AG20443 (cell line): ENCODE measurements around the gene ARMC10.
"Not testable (repeated sequence)": the region's sequence is repeated elsewhere in the genome, so short reads cannot be mapped to it uniquely, and the experiment has no call there.

Source experiments
- DNase-seq: peaks from one replicate; pipeline ENCODE4 v3.0.0; 2012; ENCODE audit warnings: low spot score, mixed read lengths

Gene ARMC10

DNA sequence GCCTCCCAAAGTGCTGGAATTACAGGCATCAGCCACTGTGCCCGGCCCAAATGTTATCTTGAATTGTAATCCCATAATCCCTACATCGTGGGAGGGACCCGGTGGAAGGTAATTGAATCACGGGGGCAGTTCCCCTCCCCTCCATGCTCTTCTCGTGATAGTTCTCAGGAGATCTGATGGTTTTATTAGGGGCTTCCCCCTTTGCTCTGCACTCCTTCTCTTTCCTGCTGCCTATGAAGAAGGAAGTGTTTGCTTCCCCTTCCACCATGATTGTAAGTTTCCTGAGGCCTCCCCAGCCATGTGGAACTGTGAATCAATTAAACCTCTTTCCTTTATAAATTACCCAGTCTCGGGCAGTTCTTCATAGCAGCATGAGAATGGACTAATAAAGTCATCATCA, 3.3 kb downstream of the ARMC10 start:
- DNase-seq, result not testable (repeated sequence)

DNA sequence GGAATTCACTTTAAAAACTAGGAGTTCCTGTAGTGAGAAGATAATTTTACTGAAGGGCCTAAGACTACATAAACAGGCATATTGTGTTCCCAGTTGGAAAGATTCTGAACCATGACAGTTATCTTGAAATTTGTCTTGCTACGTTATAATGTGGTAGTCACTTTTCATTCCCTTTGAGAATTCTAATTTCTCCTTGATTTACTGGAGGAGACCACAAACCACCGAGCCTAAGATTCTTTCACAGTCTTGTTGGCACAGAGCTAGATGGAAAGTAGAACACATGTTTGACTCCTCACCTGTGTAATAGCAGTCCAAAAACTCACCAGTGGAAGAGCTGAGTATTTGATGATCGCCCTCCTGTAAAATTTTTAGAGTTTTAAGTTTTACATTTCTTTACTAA, 4.9 kb downstream of the ARMC10 start:
- no peak for DNase-seq

DNA sequence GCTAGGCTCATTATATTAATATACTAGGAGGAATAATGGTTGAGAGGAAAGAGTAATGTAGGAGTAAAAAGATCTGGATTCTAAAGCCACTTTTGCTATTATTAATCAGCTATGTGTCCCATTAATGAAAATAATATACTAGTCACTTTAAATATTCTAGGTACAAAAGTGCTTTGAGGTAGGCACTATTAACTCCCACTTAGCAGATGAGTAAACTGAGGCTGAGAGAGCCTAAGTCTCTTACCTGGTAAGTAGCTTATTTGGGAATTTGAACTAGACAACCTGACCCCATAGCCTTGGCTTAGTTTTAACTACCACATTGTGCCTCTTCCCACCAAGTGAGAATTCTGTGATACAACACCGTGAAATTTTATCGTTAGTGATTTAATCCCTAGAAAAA, 6.0 kb downstream of the ARMC10 start:
- no peak for DNase-seq

DNA sequence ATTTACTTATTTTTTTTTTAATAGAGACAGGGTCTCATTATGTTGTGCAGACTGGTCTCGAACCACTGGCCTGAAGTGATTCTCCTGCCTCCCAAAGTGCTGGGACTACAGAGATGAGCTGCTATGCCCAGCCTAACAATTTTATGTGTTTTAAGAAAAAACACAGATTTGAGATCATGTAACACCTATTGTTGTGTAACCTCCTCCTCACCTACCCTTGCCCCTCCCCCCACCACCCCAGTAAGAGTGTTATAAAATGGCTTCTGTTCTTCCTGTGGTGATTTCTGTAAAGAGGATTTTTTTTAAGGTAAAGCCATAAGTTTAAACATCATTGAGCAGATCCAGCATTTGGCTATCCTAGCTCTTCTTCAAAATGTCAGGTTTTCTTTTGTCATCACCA, 7.6 kb downstream of the ARMC10 start:
- DNase-seq, result no peak

GRCh38 chr7:103083210-103083609, 8.3 kb downstream of the ARMC10 start:
- DNase-seq, result no peak

- not testable (repeated sequence) for DNase-seq
These were observed 17.4 kb downstream of the ARMC10 start for GRCh38 chr7:103092321-103092720.

GRCh38 chr7:103093429-103093828, 18.5 kb downstream of the ARMC10 start:
- DNase-seq, result no peak

DNA sequence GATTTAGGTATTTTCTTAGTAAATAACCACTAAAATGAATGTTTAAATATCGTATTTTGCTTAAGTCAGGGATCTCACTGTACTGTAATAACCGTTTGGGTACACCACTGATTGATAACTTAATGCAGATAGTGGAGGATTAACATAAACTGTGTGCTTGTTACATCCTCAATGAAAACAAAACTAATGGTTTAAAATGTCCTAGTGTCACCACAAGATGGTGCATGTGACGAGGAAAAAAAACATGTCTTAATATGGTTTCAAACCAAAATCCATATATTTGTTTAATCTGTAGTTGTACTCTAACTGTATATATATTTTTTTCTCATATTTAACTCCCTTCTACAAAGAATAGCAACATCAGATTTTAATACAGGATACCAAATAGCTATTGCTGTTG, 19.2 kb downstream of the ARMC10 start:
- DNase-seq, result no peak

- DNase-seq, result not testable (repeated sequence)
These were observed 20.6 kb downstream of the ARMC10 start for GRCh38 chr7:103095558-103095957.

DNA sequence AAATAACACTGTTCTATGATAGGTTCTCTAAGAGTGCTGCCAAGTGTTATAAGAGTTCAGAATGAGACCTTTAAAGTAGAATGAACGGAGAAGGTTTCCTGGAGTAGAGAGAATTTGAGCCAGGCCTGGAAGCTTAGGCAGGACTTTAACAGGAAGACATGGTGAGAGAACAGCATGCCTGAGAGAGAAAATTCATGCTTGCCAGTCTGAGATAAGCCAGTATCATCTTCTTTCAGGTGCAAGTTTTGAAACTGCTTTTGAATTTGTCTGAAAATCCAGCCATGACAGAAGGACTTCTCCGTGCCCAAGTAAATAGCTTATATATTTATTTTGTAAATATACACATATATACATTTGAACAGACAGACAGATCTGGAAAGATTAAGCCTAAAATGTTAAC, 22.1 kb downstream of the ARMC10 start:
- no peak for DNase-seq

- no peak for DNase-seq
These were observed 25.4 kb downstream of the ARMC10 start for GRCh38 chr7:103100348-103100747.

- no peak for DNase-seq
These were observed 26.6 kb downstream of the ARMC10 start for GRCh38 chr7:103101543-103101942.

- no peak for DNase-seq
These were observed 31.2 kb downstream of the ARMC10 start for GRCh38 chr7:103106005-103106702.

DNA sequence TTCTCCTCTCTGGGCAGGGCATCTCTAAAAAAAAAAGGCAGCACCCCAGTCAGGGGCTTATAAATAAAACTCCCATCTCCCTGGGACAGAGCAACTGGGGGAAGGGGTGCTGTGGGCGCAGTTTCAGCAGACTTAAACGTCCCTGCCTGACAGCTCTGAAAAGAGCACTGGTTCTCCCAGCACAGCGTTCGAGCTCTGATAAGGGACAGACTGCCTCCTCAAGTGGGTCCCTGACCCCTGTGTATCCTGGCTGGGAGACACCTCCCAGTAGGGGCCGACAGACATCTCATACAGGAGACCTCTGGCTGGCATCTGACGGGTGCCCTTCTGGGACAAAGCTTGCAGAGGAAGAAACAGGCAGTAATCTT, 31.7 kb downstream of the ARMC10 start:
- not testable (repeated sequence) for DNase-seq

DNA sequence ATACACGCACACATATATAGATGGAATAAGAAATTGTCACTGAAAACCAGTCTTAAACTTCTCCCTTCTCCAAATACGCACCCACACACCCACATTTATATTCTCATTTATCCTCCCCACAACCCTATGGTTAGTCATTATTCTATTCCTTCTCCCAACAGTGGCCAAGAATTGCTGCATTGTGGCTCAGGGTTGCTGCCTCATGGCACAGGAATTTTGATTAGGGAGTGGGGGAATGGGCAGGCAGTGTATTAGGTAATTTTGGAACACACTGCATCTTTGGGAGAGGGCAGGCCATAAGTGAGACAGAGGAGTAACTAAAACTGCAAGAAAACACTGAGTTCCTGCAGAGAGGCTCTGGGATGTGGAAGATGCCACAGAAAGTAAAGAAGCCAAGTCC, 38.2 kb downstream of the ARMC10 start:
- peak; percentile 89 for DNase-seq

GRCh38 chr7:103114576-103115008, 39.7 kb downstream of the ARMC10 start:
- no peak for DNase-seq

GRCh38 chr7:103115771-103116170, 40.8 kb downstream of the ARMC10 start:
- DNase-seq, result no peak

- DNase-seq, result no peak
These were observed 41.6 kb downstream of the ARMC10 start for GRCh38 chr7:103116511-103116910.

DNA sequence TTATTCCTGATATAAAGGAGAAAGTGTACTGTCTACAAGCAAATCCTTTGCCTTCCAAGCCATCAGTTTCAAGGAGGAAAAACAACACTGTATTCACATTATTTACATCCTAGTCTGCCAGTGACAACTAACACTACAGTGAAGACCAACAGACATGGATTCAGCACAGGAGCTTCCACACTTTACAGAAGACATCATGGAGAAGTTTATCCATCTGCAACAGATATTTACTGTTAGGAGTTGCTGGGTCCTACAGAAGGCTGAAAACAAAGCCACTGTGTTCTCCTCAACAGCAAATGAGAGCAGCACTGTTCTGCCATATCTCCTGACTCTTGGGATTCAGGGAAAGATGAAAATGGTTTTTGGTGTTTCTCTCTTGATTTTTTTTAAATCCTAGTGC, 42.1 kb downstream of the ARMC10 start:
- DNase-seq, result no peak

DNA sequence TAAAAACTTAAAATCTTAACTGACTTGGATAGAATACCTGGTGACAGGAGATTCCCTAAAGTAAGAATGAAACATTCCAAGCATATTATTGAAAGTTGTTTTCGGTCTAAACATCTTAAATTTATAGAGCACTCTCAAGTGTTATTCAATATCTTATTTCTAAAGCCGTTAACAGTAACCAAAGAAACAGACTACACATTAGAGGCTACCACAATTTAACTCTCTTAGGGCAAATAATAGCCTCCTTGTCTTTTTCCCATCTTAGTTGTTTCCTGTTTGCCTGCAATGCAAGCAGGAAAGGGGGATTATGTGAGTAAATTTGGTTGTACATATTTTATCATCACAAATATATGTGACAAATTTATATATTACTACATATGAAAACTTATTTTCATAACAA, 42.5 kb downstream of the ARMC10 start:
- DNase-seq, result no peak

DNA sequence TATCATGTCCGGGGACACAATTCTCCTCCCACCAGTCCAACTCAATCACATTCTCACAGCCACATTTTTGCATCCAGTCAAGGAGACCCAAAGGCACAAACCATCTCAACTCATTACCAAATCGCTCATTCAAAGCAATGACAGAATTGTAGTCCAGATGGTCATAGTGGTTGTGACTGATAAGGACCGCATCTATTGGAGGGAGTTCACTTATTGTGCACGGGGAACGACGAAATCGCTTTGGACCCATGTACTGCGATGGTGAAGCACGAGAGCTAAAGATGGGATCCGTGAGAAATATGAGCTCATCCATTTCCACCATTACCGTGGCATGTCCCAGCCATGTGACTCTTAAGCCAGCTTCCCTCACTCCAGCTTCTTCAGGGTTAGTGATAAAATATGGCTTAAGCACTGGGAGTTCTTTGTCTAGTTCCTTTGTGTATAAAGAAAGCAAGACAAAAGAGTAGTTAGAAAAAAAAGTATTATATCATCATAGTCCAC, 44.9 kb downstream of the ARMC10 start:
- DNase-seq, result no peak

DNA sequence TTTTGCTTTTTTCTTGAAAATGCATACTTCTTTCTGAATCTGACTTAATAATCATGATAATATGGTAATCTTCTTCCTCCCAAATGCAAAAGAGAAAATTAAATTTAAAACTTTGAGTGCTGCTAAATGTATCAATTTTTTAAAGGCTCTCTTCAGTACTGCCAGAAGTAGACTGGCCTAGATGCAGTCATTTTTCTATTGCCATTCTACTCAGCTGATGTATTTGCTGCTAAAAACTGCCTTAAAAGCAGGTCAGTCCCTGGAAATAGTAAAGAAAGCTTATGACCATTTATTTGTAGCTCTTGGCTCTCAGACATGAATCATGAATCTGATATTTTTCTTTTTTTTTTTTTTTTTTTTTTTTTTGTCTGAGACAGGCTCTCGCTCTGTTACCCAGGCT, 45.4 kb downstream of the ARMC10 start:
- no peak for DNase-seq

DNA sequence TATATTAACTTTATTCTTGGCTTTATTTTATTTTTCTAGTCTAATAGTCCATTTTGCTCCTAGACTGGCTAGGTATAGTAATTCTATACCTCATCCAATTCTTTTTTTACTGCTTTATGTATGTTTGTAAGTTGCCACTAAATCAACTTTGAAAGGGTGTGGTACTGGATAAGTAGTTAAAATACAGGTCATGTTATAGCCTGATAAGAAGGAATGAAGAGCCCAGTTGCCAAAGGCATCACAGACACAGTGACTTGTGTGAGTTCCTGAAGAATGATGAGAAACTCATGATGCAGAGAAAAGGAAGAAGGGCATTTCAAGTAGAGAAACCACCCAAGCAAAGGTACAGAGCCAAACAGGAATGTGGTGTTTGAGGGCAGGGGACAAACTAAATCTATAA, 46.7 kb downstream of the ARMC10 start:
- no peak for DNase-seq

GRCh38 chr7:103123529-103123928, 48.6 kb downstream of the ARMC10 start:
- no peak for DNase-seq
